ENCODE results near the gene C1R.

C1R gene

GRCh38 chr12:7121324-7121723 lies 29.1 kb upstream of the C1R start:
- H3F3A ChIP-seq (ENCODE audit: control insufficient read depth, insufficient read depth), result no peaks in the 10 kb centered on the region
- no peak overlapping the region for H3K4me3 ChIP-seq (ENCODE audit: low read length)
- no peaks in the 10 kb centered on the region for H4K20me1 ChIP-seq (ENCODE audit: control insufficient read depth, insufficient read depth, low read depth, low read length)
- no peaks in the 10 kb centered on the region for H3K4me1 ChIP-seq (ENCODE audit: control insufficient read depth, low read length)
- no peaks in the 10 kb centered on the region for H3K36me3 ChIP-seq (ENCODE audit: control insufficient read depth, low read length)
- H3K27me3 ChIP-seq (ENCODE audit: control insufficient read depth, low read length), result 0 out of 2 replicates have a peak, but pooled peaks cover 3% of the 10 kb centered on the region
- no peaks in the 10 kb centered on the region for H3K9me2 ChIP-seq (replicated peaks; ENCODE audit: control insufficient read depth, low read length)
- no peak for TF ChIP-seq EZH2phosphoT487 (IDR thresholded peaks at IDR 0.05; ENCODE audit: borderline replicate concordance, low read length)
- TF ChIP-seq CTCF (IDR thresholded peaks at IDR 0.05; ENCODE audit: low read depth, low read length, poor library complexity, severe bottlenecking), result no peak
- H3K79me2 ChIP-seq (ENCODE audit: control insufficient read depth, low read length), result no peaks in the 10 kb centered on the region
- no peak overlapping the region for H3K4me2 ChIP-seq (ENCODE audit: low read length)
- H3K9me3 ChIP-seq (ENCODE audit: control insufficient read depth, insufficient read depth, low read length), result no peaks in the 10 kb centered on the region
- H3K27ac ChIP-seq (ENCODE audit: low read depth, low read length), result no peak overlapping the region

DNA sequence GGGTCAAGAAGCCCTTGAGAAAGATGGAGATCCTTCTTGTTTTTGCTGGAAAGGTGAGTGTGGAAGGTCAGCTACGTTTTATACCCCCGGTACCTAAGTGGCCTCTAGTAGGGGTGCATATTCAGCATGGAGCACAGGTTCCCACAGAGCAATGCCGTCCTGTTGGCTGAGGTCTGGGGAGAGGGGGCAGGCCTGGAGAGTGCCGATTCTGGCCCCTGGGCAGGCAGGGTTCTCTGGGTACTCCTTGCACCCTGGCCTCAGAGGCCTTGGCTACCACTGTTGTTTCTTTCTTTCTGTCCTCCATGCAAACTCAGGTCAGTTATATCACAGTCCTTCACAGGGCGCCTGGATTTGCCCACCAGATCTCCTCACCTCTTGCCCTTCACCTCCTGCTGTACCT lies 27.9 kb upstream of the C1R start:
- no peak for TF ChIP-seq EZH2phosphoT487 (IDR thresholded peaks at IDR 0.05; ENCODE audit: borderline replicate concordance, low read length)
- TF ChIP-seq CTCF (IDR thresholded peaks at IDR 0.05; ENCODE audit: low read depth, low read length, poor library complexity, severe bottlenecking), result no peak
- Histone ChIP-seq H3K79me2 (ENCODE audit: control insufficient read depth, low read length) (no peaks in the 10 kb centered on the region), H3K4me2 (ENCODE audit: low read length) (no peak overlapping the region), H3K36me3 (ENCODE audit: control insufficient read depth, low read length) (no peaks in the 10 kb centered on the region), H3K4me3 (ENCODE audit: low read length) (no peak overlapping the region), H4K20me1 (ENCODE audit: control insufficient read depth, insufficient read depth, low read depth, low read length) (no peaks in the 10 kb centered on the region), H3F3A (ENCODE audit: control insufficient read depth, insufficient read depth) (no peaks in the 10 kb centered on the region), H3K27me3 (ENCODE audit: control insufficient read depth, low read length) (no peaks in the 10 kb centered on the region), H3K4me1 (ENCODE audit: control insufficient read depth, low read length) (no peaks in the 10 kb centered on the region), H3K9me2 (replicated peaks; ENCODE audit: control insufficient read depth, low read length) (no peaks in the 10 kb centered on the region), H3K9me3 (ENCODE audit: control insufficient read depth, insufficient read depth, low read length) (no peaks in the 10 kb centered on the region), H3K27ac (ENCODE audit: low read depth, low read length) (no peak overlapping the region)

DNA sequence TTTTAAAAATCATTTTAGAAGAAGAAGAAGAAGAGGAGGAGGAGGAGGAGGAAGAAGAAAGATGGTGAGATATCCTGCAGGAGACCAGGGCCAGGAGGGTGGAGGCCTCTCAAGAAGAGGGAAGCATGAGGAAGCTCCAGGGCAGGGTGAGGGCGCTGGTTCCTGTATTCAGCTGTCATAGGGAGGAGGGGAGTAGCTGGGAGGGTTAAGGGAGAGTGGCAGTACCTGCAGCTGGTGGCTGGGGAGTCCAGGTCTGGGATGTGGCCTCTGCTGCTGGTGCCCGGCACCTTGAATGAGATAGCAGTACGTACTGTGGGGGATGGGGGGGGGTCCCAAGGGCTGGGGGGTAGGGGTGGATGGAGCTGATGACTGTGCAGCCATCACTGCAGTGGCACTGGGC lies 26.6 kb upstream of the C1R start:
- no peaks in the 10 kb centered on the region for H3K4me1 ChIP-seq (ENCODE audit: control insufficient read depth, low read length)
- H3K27me3 ChIP-seq (ENCODE audit: control insufficient read depth, low read length), result no peaks in the 10 kb centered on the region
- no peaks in the 10 kb centered on the region for H3K9me3 ChIP-seq (ENCODE audit: control insufficient read depth, insufficient read depth, low read length)
- no peak overlapping the region for H3K4me3 ChIP-seq (ENCODE audit: low read length)
- TF ChIP-seq CTCF (IDR thresholded peaks at IDR 0.05; ENCODE audit: low read depth, low read length, poor library complexity, severe bottlenecking), result no peak
- no peak for TF ChIP-seq EZH2phosphoT487 (IDR thresholded peaks at IDR 0.05; ENCODE audit: borderline replicate concordance, low read length)
- H3K27ac ChIP-seq (ENCODE audit: low read depth, low read length), result no peak overlapping the region
- no peaks in the 10 kb centered on the region for H4K20me1 ChIP-seq (ENCODE audit: control insufficient read depth, insufficient read depth, low read depth, low read length)
- no peak overlapping the region for H3K4me2 ChIP-seq (ENCODE audit: low read length)
- H3K79me2 ChIP-seq (ENCODE audit: control insufficient read depth, low read length), result no peaks in the 10 kb centered on the region
- H3K36me3 ChIP-seq (ENCODE audit: control insufficient read depth, low read length), result no peaks in the 10 kb centered on the region
- no peaks in the 10 kb centered on the region for H3F3A ChIP-seq (ENCODE audit: control insufficient read depth, insufficient read depth)
- H3K9me2 ChIP-seq (replicated peaks; ENCODE audit: control insufficient read depth, low read length), result no peaks in the 10 kb centered on the region

DNA sequence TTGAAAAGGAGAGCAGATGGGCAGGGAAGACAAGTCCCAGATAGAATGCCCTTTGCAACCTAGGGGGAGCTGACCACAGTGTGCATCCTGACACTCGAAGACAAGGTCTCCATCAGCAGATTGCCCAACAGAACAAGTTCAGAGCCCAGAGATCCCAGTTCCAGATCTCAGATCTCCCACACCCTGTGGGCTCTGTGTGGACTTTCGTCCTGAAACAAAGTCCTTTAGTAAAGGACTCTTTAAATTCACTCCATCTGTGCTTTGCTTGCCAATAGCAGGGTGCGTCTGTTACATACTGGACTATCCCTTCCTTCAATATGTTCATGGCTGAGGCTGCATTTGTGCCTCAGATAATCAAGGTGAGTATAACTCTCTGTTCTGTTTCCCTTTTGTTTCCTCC lies 25.4 kb upstream of the C1R start:
- Histone ChIP-seq H3K9me3 (ENCODE audit: control insufficient read depth, insufficient read depth, low read length) (no peaks in the 10 kb centered on the region), H3K4me2 (ENCODE audit: low read length) (no peak overlapping the region), H3K9me2 (replicated peaks; ENCODE audit: control insufficient read depth, low read length) (no peaks in the 10 kb centered on the region), H3F3A (ENCODE audit: control insufficient read depth, insufficient read depth) (no peaks in the 10 kb centered on the region), H3K4me3 (ENCODE audit: low read length) (no peak overlapping the region), H3K36me3 (ENCODE audit: control insufficient read depth, low read length) (no peaks in the 10 kb centered on the region), H3K4me1 (ENCODE audit: control insufficient read depth, low read length) (no peaks in the 10 kb centered on the region), H4K20me1 (ENCODE audit: control insufficient read depth, insufficient read depth, low read depth, low read length) (no peaks in the 10 kb centered on the region), H3K27ac (ENCODE audit: low read depth, low read length) (no peak overlapping the region), H3K79me2 (ENCODE audit: control insufficient read depth, low read length) (no peaks in the 10 kb centered on the region), H3K27me3 (ENCODE audit: control insufficient read depth, low read length) (no peaks in the 10 kb centered on the region)
- TF ChIP-seq EZH2phosphoT487 (IDR thresholded peaks at IDR 0.05; ENCODE audit: borderline replicate concordance, low read length) (no peak), CTCF (IDR thresholded peaks at IDR 0.05; ENCODE audit: low read depth, low read length, poor library complexity, severe bottlenecking) (no peak)

All from DOHH2 (cell line).